ENCODE results near the gene HDGFL1.

DNA sequence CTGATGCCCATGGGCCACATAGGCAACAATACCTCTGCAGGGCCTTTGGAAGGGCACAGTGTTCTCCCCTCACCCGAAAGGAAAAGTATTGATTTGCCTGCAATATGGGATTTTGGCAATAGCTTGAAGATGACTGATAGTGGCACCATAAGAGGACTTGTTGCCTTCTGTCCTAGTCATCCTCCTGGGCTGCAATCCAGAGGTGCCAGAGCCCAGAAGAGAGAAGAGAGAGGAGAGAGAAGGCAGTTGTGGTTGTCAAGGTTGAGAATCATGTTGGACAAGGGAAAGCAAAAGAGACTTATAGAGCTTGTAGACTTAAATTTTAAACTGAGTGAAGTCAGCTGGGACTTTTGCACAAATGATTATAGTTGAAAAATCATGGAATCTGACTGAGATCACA lies 14.6 kb downstream of the HDGFL1 start:
- no peak for TF ChIP-seq FOXM1 (IDR thresholded peaks at IDR 0.05; ENCODE audit: borderline replicate concordance)
- TF ChIP-seq ARNT (IDR thresholded peaks at IDR 0.05), result no peak
- TF ChIP-seq, protein P1, sequence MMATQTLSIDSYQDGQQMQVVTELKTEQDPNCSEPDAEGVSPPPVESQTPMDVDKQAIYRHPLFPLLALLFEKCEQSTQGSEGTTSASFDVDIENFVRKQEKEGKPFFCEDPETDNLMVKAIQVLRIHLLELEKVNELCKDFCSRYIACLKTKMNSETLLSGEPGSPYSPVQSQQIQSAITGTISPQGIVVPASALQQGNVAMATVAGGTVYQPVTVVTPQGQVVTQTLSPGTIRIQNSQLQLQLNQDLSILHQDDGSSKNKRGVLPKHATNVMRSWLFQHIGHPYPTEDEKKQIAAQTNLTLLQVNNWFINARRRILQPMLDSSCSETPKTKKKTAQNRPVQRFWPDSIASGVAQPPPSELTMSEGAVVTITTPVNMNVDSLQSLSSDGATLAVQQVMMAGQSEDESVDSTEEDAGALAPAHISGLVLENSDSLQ (IDR thresholded peaks at IDR 0.05), result no peak
- TF ChIP-seq TARDBP (IDR thresholded peaks at IDR 0.05), result no peak
- TF ChIP-seq L3MBTL2 (conservative IDR thresholded peaks at IDR 0.05), result no peak
- no peak for TF ChIP-seq LEF1 (IDR thresholded peaks at IDR 0.05; ENCODE audit: borderline replicate concordance)
- no peak for TF ChIP-seq NFRKB (IDR thresholded peaks at IDR 0.05)
- no peak for TF ChIP-seq SP1 (IDR thresholded peaks at IDR 0.05)
- no peak for TF ChIP-seq ELF4 (IDR thresholded peaks at IDR 0.05)
- TF ChIP-seq HDGF (IDR thresholded peaks at IDR 0.05; ENCODE audit: borderline replicate concordance), result no peak

Measured in HEK293T (cell line).